GM06990 (cell line): ENCODE results near the gene ZFAND2A.

Experiments
- DNase-seq: peaks from one replicate; pipeline ENCODE4 v3.0.0-alpha.2; 2011; ENCODE audit not compliant: insufficient read length; ENCODE audit errors: extremely low read depth
- H3K27me3 ChIP-seq: replicated peaks from 2 replicates; pipeline ENCODE4 v1.6.0; 2011; ENCODE audit warnings: low read length; ENCODE audit not compliant: control insufficient read depth, insufficient read depth
- H3K36me3 ChIP-seq: 2 replicates; pipeline ENCODE4 v1.5.1; 2011; ENCODE audit warnings: low read length; ENCODE audit not compliant: control insufficient read depth, insufficient read depth
- H3K4me3 ChIP-seq: replicated peaks from 2 replicates; pipeline ENCODE4 v1.5.1; 2011; ENCODE audit warnings: low read depth, mild to moderate bottlenecking, control low read depth, low read length
- TF ChIP-seq, protein P1 (sequence below): IDR thresholded peaks from 2 replicates; pipeline ENCODE4 v1.5.1; 2011; ENCODE audit warnings: low read length, control low read depth, mild to moderate bottlenecking, inconsistent platforms; ENCODE audit not compliant: insufficient read depth, poor library complexity, severe bottlenecking

Gene ZFAND2A

DNA sequence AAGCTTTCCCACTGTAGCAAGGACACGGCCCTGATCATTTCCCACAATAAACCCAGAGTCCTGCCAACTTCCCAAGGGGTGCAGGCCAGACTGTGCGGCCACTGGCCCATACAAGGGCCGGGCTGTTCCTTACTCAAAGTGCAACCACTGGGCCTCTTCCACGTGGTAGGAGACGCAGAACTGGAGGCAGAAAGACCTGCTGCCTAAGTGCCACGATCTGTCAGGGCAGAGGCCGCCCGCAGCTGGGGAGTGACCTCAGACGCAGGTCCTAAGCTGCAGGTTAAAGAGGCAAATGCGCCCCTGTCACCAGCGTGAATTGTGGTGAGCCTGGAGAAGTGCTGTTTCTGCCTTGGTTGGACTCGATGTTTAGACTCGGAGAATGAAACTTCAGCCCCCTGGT is 45.9 kb downstream of the ZFAND2A start:
- DNase-seq: no peak
- H3K27me3 ChIP-seq: no peaks in the 10 kb centered on the region
- TF ChIP-seq, protein P1, sequence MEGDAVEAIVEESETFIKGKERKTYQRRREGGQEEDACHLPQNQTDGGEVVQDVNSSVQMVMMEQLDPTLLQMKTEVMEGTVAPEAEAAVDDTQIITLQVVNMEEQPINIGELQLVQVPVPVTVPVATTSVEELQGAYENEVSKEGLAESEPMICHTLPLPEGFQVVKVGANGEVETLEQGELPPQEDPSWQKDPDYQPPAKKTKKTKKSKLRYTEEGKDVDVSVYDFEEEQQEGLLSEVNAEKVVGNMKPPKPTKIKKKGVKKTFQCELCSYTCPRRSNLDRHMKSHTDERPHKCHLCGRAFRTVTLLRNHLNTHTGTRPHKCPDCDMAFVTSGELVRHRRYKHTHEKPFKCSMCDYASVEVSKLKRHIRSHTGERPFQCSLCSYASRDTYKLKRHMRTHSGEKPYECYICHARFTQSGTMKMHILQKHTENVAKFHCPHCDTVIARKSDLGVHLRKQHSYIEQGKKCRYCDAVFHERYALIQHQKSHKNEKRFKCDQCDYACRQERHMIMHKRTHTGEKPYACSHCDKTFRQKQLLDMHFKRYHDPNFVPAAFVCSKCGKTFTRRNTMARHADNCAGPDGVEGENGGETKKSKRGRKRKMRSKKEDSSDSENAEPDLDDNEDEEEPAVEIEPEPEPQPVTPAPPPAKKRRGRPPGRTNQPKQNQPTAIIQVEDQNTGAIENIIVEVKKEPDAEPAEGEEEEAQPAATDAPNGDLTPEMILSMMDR: no peak
- peaks cover 2% of the 10 kb centered on the region for H3K36me3 ChIP-seq
- H3K4me3 ChIP-seq: no peak overlapping the region

GRCh38 chr7:1113548-1113885 is 46.5 kb downstream of the ZFAND2A start:
- no peak overlapping the region for H3K4me3 ChIP-seq
- TF ChIP-seq, protein P1: no peak
- DNase-seq: no peak
- H3K36me3 ChIP-seq: peaks cover 2% of the 10 kb centered on the region
- H3K27me3 ChIP-seq: no peaks in the 10 kb centered on the region

- no peak for DNase-seq
- no peaks in the 10 kb centered on the region for H3K27me3 ChIP-seq
- no peak overlapping the region for H3K4me3 ChIP-seq
- peaks cover 2% of the 10 kb centered on the region for H3K36me3 ChIP-seq
- TF ChIP-seq, protein P1: no peak
Measured at GRCh38 chr7:1112625-1113547, 47.1 kb downstream of the ZFAND2A start.

DNA sequence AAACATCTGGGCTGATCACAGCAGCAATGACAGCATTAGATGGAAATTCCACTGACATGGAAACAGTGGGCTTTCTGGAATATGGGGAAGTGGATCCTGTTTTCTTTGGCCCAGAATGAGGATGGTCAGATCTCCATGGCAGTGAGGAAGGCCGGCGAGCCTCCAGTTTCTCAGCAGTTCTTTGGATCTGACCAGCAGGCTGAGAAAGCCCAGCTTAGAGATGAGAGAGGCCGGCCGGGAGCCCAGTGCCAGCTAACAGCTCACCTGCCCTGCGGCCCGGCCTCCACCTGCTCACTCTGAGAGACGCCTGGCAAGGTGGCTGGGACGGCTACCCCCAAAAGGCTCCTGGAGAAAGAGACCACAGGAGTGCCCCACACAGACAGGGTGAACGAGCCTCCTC is 47.9 kb downstream of the ZFAND2A start:
- no peaks in the 10 kb centered on the region for H3K27me3 ChIP-seq
- DNase-seq: no peak
- TF ChIP-seq, protein P1: no peak
- H3K36me3 ChIP-seq: peaks cover 2% of the 10 kb centered on the region
- H3K4me3 ChIP-seq: no peak overlapping the region

DNA sequence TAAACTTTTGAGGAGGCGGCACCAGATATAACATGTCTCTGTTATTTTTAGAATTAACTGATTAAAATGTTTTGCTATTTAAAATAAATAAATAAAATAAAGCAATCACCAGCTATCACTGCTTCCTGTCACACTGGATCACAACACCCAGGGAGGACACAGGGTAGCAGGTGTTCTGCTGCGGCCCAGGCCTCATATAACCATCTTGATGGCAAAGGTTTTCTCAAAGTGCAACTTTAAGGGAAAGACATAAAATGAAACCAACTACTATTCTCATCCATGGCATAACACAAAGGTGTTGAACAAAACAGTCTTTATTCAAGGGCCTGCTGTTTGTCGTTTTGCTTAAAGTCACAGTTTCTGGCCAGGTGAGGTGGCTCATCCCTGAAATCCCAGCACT is 48.8 kb downstream of the ZFAND2A start:
- Histone ChIP-seq H3K36me3 (peaks cover 2% of the 10 kb centered on the region), H3K4me3 (no peak overlapping the region), H3K27me3 (no peaks in the 10 kb centered on the region)
- DNase-seq: no peak
- TF ChIP-seq, protein P1: no peak
